ENCODE results near the gene MAML2.

MAML2 gene

DNA sequence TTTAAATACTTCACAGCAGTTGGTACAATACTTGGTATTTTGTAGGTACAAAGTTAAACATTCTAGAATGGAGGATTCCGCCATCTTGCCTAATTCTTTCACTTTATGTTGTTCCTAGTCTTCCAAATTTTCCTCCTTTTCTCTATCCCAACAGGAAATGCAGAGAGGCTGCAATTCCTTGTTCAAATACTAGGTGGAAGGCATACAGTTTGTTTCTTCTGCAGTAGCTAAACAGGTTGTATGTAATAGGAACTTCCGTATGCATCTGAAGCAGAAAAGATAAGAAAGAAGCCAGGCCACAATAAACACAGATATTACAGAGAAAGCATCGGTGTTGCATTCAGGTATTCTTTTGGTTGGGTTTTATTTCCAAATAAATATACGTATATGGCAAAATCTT, 232.7 kb downstream of the MAML2 start:
- no peak for FAIRE-seq
- DNase-seq (ENCODE audit: insufficient read length, low spot score) = no peak

DNA sequence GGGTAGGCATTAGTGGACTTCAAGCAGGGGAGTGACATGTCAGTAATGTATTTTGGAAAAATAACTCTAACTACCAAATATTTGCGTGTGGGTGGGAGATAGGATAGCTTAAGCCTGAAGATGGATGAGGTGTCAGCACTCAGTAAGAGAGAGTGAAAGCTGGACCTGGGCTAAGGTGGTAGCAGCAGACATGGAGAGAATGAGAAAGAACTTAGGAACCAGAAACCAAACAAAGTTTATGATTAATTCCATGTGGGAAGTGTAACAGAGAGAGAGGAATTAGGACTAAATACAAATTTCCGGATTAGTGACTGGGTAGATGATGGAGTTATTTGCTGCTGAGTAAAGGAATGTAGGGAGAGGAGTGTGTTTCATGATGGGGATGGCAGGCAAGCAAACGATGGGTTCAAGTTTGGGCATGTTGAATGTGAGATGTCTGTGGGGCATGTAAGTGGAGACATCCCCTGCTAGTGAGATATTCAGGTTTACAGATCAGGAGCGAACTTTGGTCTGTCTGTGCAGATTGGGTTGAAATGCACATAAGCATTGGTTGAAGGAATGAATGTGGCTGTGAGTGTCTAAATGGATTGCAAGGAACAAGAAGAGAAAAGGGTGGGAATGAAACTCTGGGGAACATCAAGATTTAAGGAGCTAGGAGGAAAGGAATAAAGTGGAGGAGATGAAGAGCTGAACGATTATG, 233.5 kb downstream of the MAML2 start:
- FAIRE-seq (no peak), DNase-seq (ENCODE audit: insufficient read length, low spot score) (no peak)

GRCh38 chr11:96107143-96107824, 235.7 kb downstream of the MAML2 start:
- no peak for FAIRE-seq
- DNase-seq (ENCODE audit: insufficient read length, low spot score) = no peak

- no peak for FAIRE-seq
Observed at GRCh38 chr11:96106645-96107044, 236.3 kb downstream of the MAML2 start.

GRCh38 chr11:96105944-96106343, 237.1 kb downstream of the MAML2 start:
- no peak for FAIRE-seq
- no peak for DNase-seq (ENCODE audit: insufficient read length, low spot score)

More at GRCh38 chr11:96106645-96107044, 236.3 kb downstream of the MAML2 start:
- DNase-seq (ENCODE audit: insufficient read length, low spot score) = no peak

- DNase-seq (ENCODE audit: insufficient read length, low spot score) = no peak
- FAIRE-seq = peak; percentile 18
Observed at GRCh38 chr11:96105197-96105895, 237.6 kb downstream of the MAML2 start.

DNA sequence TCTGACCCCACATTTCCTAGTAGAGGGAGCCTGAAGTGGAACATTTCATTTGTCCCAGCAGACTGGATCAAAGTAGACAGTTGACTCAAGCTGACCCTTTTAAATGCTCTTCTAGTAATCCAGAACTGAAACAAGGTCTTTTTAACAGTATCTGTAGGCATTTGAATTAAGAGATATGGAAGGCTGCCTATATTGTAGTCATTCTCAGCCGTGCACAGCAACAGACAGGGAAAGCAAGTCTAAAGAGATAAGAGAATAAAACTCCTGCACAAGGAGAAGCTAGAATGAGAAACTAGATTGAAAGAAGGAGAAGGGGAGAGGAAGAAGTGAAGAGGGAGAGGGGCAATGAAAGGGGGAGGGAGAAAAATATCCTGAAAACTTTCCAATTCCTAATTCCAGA, 238.5 kb downstream of the MAML2 start:
- DNase-seq (ENCODE audit: insufficient read length, low spot score) (no peak), FAIRE-seq (no peak)

DNA sequence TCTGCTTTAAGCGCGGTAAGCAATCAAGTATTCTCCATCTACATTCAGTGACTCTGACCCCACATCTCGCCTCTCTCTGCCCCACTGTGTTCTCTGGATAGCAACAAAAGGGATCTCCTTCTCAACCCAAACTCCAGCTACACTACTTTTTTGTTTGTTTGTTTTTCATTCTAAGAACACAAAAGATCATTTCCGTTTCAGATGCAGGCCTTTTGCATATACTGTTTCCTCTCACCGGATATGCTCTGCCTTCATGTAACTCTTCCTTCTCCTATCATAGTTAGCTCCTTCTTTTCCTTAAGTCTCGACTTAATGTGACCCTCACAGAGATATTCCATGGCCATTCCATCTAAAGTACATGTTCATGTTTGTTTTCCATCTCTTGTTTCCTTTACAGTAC, 239.3 kb downstream of the MAML2 start:
- FAIRE-seq = no peak

GRCh38 chr11:96103102-96103501, 239.9 kb downstream of the MAML2 start:
- FAIRE-seq = no peak
- no peak for DNase-seq (ENCODE audit: insufficient read length, low spot score)

More for the DNA sequence above, 239.3 kb downstream of the MAML2 start:
- DNase-seq (ENCODE audit: insufficient read length, low spot score) = no peak

- no peak for DNase-seq (ENCODE audit: insufficient read length, low spot score)
- FAIRE-seq = no peak
Observed at GRCh38 chr11:96102664-96103078, 240.3 kb downstream of the MAML2 start.

DNA sequence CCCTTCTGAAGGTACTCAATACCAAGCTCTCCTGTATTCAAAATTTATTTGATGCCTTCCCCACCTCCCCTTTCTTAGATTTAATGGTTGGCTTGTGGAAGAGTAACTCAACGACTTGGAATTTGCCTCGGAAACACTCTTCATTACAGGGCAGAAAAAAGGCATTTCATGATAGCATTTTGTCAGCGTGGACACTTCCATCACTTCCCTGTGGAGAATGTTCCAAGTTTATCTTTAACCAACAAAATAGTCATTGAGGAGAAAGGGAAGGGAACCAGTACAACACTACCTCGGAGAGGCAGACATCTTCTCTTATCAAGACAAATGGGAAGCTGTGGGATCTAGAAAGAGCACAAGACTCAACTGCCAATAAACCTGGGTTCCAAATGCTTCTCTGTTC, 241.8 kb downstream of the MAML2 start:
- DNase-seq (ENCODE audit: insufficient read length, low spot score) (no peak), FAIRE-seq (no peak)

DNA sequence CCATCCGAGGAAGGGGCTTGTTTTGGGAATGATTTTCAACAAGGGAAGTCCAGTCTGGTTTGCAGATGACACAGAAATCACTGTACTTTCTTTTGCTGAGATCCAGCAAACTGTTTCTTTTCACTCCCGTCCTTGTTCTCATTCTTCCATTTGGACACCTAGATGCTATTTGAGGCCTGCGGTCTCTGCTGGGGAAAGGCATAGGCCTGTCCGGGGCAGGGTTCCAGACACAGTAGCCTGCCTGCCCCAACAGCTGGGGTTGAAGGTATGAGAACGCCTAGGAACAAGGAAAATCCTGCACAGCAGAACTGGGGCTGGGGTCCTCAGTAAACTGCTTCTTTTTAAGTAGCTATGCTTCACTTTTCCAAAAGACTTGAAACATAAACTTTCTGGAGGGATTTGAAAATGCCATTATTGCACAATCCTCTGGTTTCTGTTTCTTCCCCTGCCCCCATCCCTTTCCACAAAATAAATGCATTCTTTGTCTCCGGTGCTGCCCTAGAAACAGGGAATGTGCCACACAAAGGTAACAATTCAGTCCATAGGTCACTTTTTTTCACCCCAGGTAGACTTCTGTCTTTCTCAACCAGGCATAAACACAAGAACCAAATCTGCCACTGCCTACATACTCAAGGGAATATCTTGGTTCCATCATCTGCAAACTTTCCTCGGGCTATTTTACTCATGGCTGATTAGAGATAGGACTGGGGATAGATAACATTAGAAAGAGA, 244.3 kb downstream of the MAML2 start:
- FAIRE-seq (no peak), DNase-seq (ENCODE audit: insufficient read length, low spot score) (no peak)

DNA sequence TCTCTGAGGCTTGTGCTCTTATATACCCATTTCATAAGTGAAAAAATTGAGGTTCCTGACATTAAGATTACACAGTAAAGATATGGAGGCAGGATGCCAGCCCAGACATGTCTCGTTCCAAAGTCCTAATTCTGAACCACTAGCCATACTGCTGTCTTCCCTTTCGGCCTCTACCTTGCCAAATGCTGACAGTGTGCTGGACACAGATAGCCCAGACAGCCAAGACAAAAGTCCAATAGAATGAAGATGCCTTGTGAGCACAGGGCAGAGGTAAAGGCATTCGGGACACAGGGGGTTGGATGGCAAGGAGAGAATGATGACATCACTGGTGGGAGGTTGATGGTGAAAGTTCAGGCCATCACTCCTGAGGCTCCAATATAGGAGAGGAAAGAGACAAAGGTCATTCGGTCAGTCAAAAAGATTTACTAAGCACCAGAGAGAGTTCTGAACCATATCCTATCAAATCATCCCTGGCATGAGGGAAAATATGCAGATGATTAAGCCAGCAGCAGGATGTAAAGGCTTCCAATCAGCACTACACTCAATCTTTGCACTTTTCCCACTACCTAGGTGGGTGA, 245.1 kb downstream of the MAML2 start:
- FAIRE-seq (no peak), DNase-seq (ENCODE audit: insufficient read length, low spot score) (no peak)

- FAIRE-seq (no peak), DNase-seq (ENCODE audit: insufficient read length, low spot score) (no peak)
Observed at GRCh38 chr11:96096360-96096759, 246.6 kb downstream of the MAML2 start.

DNA sequence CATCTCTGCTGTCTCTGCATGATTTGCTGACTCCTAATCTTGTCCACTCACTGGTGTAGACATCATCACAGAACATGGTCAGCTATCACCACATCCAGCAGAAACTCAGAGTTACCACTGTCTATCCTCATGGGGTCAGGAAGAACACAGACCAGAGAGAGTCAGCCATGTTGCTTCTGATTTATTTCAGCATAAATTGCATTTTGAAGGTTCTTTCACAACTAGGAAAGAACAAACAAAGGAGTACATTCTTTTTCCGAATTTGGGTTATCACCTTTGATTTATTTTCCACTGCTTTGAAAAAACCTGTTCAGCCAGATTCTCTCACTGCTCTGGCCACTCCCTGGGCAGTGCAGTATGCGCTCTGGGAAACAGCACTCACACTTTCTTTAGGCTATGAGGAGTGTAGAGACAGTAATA, 247.1 kb downstream of the MAML2 start:
- DNase-seq (ENCODE audit: insufficient read length, low spot score) (no peak), FAIRE-seq (no peak)

GRCh38 chr11:96094156-96094555, 248.8 kb downstream of the MAML2 start:
- no peak for FAIRE-seq
- no peak for DNase-seq (ENCODE audit: insufficient read length, low spot score)

DNA sequence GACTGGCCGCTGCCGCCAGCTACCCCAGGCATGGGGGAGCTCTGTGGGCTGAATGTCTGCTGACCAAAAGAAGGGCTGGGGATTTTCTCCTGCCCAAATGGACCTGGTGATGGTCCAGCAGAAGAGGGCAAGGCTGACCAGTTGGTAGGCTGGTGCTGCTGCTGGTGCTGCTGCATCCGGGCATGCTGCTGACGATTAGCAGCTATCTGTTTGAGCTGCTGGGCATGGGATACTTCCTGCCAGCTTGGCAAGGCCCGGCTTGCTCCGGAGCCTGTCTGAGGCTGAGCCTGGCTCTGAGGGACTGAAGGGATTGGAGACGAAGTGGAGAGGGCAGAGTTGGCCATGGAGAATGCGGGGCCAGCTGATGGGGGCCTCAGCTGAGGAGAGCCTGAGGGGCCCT, 250.5 kb downstream of the MAML2 start:
- no peak for FAIRE-seq
- DNase-seq (ENCODE audit: insufficient read length, low spot score) = no peak

GRCh38 chr11:96091476-96091875, 251.5 kb downstream of the MAML2 start:
- FAIRE-seq (peak; percentile 66), DNase-seq (ENCODE audit: insufficient read length, low spot score) (no peak)

GRCh38 chr11:96090711-96091110, 252.3 kb downstream of the MAML2 start:
- FAIRE-seq (no peak), DNase-seq (ENCODE audit: insufficient read length, low spot score) (no peak)

GRCh38 chr11:96088914-96089313, 254.1 kb downstream of the MAML2 start:
- DNase-seq (ENCODE audit: insufficient read length, low spot score) = no peak
- FAIRE-seq = no peak

DNA sequence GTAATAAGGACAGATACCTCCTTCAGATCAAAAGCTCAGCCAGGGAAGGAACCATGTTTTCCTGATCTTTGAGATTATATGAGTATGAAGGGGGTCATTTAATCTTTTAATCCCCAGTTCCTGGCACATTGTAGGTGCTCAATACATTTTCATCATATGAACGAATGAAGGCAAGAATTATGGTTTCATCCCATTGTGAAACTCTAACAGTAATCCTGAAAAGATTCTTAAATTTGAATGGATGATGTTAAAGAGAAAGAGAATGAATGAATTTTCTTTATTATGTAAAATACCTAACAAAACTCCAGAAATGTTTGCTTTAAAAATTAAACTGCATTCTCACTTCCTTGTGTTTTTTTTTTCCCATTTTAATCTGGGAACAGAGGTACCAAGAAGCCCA, 256.9 kb downstream of the MAML2 start:
- FAIRE-seq (no peak), DNase-seq (ENCODE audit: insufficient read length, low spot score) (no peak)
